ENCODE results near the gene ALOX15.
"Not testable (repeated sequence)": the region's sequence is repeated elsewhere in the genome, so short reads cannot be mapped to it uniquely, and the experiment has no call there.

Gene ALOX15

GRCh38 chr17:4645642-4646041, 4.2 kb upstream of the ALOX15 start:
- DNase-seq = no peak

DNA sequence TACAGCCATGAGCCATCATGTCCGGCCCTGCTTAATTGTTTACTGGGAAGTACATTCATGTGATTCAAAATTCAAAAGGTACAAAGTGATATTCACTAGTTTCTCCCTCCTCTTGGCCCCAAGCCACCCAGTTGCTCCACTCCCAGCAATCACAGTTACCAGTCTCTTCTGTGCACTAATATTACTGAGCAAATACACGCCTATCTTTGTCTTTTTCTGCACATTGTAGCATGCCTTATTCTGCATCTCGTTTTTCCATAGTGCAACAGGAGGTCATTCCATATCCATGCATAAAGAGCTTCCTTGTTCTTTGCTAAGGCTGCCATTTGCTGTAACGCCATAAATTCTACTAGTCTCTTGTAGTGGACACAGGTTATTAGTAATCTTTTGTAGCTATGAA, 2.2 kb upstream of the ALOX15 start:
- DNase-seq = no peak

DNA sequence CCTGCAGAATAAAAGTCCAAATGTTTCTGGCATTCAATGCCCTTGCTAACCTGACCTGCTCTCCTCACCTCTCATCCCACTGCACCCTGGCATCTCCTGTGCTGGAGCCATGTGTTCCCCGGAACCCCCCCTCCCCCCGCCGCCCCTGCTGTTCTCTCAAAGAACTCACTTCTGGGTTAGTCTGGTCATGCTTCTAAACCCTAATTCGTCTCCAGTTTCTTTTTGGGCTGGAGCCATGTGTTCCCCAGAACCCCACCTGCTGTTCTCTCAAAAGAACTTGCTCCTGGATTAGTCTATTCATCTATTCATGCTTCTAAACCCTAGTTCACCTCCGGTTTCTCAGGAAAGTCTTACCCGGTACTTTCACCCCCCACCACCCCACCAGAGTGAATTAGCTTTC, 808 bp upstream of the ALOX15 start:
- DNase-seq = no peak

GRCh38 chr17:4640569-4641188, 799 bp downstream of the ALOX15 start:
- DNase-seq = peak; percentile 38

DNA sequence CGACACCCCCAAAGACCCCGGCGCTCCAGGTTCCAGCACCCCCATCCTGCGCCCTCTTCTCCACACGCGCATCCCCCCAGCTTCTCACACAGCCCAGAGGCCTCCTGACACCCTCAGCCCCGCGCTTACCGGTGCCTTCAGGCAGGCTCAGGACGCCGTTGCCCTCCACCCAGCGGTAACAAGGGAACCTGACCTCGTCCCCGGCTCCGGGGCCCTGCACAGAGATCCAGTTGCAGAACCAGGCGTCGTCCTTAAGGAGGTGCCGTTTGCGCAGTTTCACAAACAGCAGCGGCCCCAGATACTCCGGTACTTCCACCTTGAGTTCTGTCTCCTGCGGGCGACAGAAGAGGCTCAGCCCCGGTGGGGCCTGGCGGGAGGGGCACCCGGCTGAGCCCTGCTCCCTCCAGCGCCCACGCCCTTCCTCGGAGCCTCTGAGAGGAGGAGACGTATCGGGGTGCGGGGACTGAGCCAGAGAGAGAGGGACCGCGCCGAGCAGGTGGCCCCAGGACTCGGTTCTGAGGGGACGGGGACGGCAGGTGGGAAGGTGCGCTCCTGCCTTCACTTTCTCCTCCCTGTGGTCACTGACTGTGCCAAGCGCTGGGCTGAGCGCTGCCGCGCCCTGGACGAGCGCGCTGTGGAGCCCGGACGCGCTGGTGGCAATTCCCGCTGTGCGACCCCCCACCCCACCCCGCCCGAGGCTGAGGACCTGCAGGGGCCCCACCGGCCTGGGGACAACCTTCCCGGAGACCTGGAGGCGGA, 2.0 kb downstream of the ALOX15 start:
- DNase-seq = peak; percentile 48

DNA sequence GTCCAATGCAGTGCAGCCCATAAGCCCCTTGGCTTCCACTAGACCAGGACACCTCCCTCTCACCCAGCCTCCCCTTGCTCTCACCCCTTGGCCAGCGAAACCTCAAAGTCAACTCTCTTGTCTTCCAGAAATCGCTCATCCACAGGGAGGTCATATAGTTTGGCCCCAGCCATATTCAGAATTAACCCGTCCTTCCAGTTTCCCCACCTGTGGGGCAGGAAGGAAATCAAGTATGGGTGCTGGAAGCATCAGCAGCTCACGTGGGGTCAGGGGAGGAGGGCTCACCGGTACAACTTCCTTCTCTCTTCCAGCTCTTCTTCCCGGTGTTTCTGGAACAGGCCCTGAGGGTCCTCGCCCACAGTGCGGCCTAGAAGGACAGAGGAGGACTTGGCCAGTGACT, 2.7 kb downstream of the ALOX15 start:
- DNase-seq = not testable (repeated sequence)

- no peak for DNase-seq
These were observed 4.9 kb downstream of the ALOX15 start for GRCh38 chr17:4636474-4637100.

GRCh38 chr17:4635823-4636375, 5.6 kb downstream of the ALOX15 start:
- DNase-seq = peak; percentile 20

DNA sequence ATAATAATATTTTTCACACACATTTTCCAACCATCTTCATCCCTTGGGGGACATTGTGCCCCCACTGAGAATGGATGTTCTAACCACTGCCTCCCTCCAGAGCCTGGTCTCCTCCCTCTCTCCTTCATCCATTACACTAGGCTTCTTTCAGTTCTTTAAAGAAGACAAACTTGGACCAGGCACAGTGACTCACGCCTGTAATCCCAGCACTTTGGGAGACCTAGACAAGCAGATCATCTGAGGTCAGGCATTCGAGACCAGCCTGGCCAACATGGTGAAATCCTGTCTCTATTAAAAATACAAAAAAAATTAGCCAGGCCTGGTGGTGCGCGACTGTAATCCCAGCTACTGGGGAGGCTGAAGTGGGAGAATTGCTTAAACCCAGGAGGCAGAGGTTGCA, 6.5 kb downstream of the ALOX15 start:
- DNase-seq = no peak

- no peak for DNase-seq
These were observed 7.8 kb downstream of the ALOX15 start for GRCh38 chr17:4633643-4634042.

- DNase-seq = no peak
These were observed 8.9 kb downstream of the ALOX15 start for GRCh38 chr17:4632581-4632920.

GRCh38 chr17:4631836-4632580, 9.5 kb downstream of the ALOX15 start:
- DNase-seq = no peak

DNA sequence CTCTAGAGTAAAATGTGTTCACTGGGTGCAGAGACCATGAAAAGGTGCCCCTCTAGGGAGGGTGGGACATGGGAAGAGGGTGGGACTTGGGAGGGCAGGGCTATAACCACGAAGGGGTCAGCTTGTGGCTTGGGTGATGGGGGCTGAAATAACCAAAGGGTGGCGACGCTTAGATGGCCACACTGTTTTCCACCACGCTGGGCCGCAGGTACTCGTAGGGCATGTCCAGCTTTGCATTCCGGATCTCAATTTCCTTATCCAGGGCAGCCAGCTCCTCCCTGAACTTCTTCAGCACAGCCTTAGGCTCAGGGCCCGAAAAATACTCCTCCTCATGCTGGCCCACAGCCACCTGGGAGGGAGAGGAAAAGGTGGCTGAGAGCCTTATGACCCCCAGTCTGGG, 10.0 kb downstream of the ALOX15 start:
- DNase-seq = no peak

- no peak for DNase-seq
These were observed 14.7 kb downstream of the ALOX15 start for GRCh38 chr17:4626734-4627256.

GRCh38 chr17:4625181-4625617, 16.3 kb downstream of the ALOX15 start:
- DNase-seq = no peak

GRCh38 chr17:4624451-4624911, 17.0 kb downstream of the ALOX15 start:
- DNase-seq = not testable (repeated sequence)

DNA sequence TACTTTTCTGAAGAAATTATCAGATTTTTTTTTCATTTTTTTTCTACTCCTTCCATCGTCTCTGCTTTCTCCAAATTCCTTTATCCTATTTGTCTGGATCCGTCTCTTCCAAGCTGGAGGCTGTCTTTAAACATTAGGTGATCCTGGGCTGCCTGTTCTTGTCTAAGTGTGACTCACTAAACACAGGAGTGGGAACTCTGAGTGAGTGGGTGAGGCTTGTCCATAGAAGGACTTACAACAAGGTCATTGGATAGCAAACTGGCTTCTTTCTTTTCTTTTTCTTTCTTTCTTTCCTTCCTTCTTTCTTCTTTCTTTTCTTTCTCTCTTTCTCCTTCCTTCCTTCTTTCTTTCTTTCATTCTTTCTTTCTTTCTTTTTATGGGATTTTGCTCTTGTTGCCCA, 18.2 kb downstream of the ALOX15 start:
- no peak for DNase-seq

DNA sequence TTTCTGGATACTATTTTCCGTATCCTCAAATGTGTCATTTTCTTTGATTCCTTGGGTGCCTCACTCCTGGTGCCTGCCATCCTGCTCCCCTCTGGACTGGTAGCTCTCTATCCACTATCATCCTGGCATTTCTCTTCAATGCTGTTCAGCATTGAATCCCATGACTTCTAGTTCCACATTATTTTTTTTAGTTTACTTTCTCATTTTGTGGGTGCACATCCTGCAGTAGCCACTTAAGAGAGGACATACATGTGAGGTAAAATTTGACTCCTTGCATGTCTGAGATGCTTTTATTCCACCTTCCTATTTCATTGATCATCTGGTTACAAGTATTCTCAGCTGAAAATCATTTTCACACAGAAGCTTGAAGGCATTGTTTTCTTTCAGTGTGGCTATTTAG, 19.1 kb downstream of the ALOX15 start:
- no peak for DNase-seq

GRCh38 chr17:4620531-4621101, 20.9 kb downstream of the ALOX15 start:
- no peak for DNase-seq

DNA sequence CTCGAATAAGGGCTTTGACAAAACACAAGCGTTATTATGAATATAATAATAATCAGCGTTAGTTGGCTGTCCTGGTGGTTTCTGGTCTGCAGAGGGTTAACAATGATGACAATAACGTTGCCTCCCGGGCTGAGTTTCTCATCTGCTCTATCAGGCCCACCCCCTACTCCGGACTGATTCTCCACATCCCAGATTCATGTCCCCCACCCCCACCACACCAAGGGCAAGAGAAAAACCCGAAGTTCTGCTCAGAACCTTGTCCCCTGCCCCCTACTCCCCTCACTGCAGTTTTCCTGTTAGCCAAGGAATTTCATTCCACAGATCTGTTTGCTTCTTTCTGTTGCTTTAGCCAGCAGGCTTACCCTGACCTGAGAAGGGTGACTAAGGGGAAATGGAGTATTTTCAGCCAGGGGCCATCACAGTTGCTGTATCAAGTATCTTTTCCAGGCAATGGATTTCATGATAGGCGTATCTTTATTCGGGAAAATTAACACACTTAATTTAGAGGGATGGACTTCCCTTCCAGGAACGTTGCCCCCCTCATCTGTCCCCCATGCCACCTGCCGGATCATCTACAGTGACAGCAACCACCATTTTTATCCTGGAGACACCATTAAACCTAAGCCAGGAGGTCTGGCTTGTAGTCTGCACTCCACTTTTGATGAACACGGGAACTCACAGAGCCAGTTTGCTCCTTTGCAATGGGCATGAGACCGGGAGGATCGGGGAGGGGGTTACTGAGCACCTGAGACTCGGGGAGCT, 23.7 kb downstream of the ALOX15 start:
- no peak for DNase-seq

DNA sequence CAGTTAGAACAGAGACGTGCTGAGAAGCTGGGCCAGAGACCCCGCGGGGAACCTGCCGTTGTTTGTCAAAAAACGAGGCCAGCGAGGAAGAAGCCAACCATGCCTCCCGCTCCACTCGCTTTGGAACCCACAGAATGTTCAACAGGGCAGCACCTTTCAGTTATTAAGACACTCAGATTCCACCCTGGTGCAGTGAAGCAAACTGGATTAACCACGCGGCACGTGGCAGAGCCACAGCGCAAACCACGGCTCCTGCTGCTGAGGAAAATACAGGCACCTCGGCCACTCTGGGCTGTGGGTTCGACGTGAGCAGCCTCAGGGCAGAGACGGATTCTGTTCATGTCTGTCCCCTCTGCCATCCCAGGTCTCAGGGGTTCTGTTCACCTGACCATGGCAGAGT, 24.4 kb downstream of the ALOX15 start:
- DNase-seq = no peak

GRCh38 chr17:4616476-4616875, 25.0 kb downstream of the ALOX15 start:
- no peak for DNase-seq

Data from activated CD4-positive, alpha-beta T cell treated with anti-CD3 and anti-CD28 coated beads, Interleukin-10, Interleukin-2, amounts not matched to agents 100 ng/mL and 50 ng/mL, durations not matched to agents 16 hours and 8 hours (primary cell).